Jurkat, Clone E6-1 (cell line): Measurements from ENCODE around the gene BHLHA15.

Source experiments
- DNase-seq: peaks from one replicate; pipeline ENCODE4 v3.0.0-alpha.2; 2011; ENCODE audit warnings: low read depth, low spot score
- H3K4me3 ChIP-seq: 2 replicates; pipeline ENCODE4 v1.5.1; 2011; ENCODE audit warnings: mild to moderate bottlenecking, low read length, control low read depth, moderate library complexity

The BHLHA15 gene

GRCh38 chr7:98256431-98256830 is 45.2 kb downstream of the BHLHA15 start:
- no peak for DNase-seq
- no peak overlapping the region for H3K4me3 ChIP-seq

- no peak overlapping the region for H3K4me3 ChIP-seq
- DNase-seq: no peak
Observed at GRCh38 chr7:98257701-98258100, 46.5 kb downstream of the BHLHA15 start.
